HAP-1 (cell line): ENCODE results near the gene PHF12.
A peak's percentile ranks its signal among the peaks of the same experiment; 100 is the strongest.

ENCODE experiments used
- DNase-seq, 2 experiments: peaks; one replicate each; pipeline ENCODE4 v3.0.0-alpha.2; 2016 to 2020; ENCODE audit warnings: low spot score in 2 of 2
- H3K27me3 ChIP-seq: fragments of 250-450 bp; sonication (Bioruptor Pico); 2 replicates; pipeline ENCODE4 v1.5.1; 2020; ENCODE audit warnings: low read depth, mild to moderate bottlenecking, moderate library complexity
- H3K36me3 ChIP-seq: fragments of 250-450 bp; sonication (Bioruptor Pico); replicated peaks from 2 replicates; pipeline ENCODE4 v1.5.1; 2020; ENCODE audit warnings: mild to moderate bottlenecking
- H3K4me1 ChIP-seq: fragments of 250-450 bp; sonication (Bioruptor Pico); 2 replicates; pipeline ENCODE4 v1.5.1; 2020; ENCODE audit warnings: mild to moderate bottlenecking
- H3K4me3 ChIP-seq: fragments of 250-450 bp; sonication (Bioruptor Pico); 2 replicates; pipeline ENCODE4 v1.5.1; 2020; ENCODE audit warnings: mild to moderate bottlenecking, moderate library complexity
- H3K9me3 ChIP-seq: fragments of 250-450 bp; sonication (Bioruptor Pico); 2 replicates; pipeline ENCODE4 v1.5.1; 2020; ENCODE audit warnings: mild to moderate bottlenecking, moderate library complexity
- in situ Hi-C: fragments of 300-500 bp; cut with MboI; formaldehyde crosslinking; loops from 3 replicates; pipeline ENCODE4 v1.14.3; 2020; ENCODE audit warnings: low sequenced_read_pairs, inconsistent platforms, mixed read lengths

The PHF12 gene

DNA sequence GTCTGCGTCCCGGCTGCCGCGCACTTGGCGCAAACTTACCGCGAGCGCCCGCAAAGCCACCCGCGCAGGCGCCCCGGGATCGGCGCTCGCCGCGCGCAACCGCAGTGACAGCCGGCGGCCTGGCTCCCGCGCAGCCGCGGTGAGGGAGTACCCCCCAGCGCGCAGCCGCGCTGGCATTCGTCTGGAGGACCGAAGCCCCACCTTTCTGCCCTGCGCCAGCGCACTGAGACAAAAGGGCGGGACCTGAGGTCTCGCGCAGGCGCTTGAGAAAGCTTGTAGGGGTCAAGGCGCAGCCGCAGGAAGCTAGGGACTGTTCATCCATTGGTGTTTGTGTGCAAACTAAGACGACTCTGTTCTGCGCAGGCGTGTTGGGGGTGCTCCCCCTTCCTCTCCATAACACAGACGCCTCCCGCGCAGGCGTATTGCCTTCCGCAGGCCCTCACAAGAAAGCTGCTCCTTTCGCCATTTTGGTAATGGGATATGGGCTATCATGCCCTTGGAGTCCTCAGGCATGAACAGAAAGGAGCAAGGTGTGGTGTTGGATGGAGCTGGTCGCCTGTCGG lies at the start of gene PHF12:
Gene PHF12 (minus strand): TSS at position 91 of the 563 bp plus-strand sequence. CDS start 558 bp downstream, outside the sequence.
- H3K4me3 ChIP-seq: peak within 1 kb of the TSS; percentile 74
- no peaks in the 10 kb centered on the region for H3K9me3 ChIP-seq
- H3K36me3 ChIP-seq: peaks cover 14% of the 10 kb centered on the region
- in situ Hi-C loops: no loop called here
- DNase-seq: peak; percentile 99 to 100
- no peaks in the 10 kb centered on the region for H3K27me3 ChIP-seq
- H3K4me1 ChIP-seq: peaks cover 15% of the 10 kb centered on the region

DNA sequence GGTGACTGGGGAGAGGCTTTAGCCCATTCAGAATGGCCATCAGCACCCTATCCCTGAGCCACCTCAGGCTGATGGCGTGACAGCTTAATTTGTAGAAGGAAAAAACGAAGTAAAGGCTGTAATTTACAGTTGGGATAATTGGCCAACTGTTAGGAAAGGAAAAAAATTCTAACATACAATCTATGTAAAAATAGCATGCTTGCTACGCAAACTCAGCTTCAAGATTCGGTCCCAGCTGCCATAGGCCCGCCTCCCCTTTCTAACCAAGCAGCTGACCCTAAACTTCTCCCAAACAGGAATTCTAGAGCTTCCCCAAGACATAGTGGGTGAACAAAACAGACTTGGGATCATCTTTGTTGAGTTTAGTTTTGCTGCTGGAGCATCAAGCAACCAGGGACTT lies 49.7 kb upstream of the PHF12 start:
- in situ Hi-C loops: no loop called here
- Histone ChIP-seq H3K9me3 (no peaks in the 10 kb centered on the region), H3K36me3 (no peaks in the 10 kb centered on the region), H3K27me3 (peaks cover 46% of the 10 kb centered on the region), H3K4me3 (no peak overlapping the region), H3K4me1 (no peaks in the 10 kb centered on the region)
- DNase-seq: no peak

DNA sequence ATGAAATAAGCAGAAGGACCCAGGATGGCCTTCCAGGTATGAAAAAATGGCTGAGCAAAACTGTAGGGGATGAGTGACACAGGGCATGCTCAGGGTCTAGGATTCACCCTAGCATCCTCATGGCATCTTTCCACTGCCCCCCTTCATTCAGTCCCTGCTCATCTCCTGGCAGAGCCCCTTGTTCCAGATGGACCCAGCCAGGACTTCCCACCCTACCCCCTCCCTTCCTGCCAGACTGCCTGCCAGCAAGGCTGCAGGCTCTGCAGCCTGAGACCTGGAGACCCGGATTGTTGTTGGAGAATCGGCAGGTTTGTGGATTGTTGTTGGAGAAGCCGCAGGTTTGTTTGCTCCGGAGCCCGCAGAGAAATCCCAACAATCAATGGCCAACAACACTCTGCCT lies 47.9 kb upstream of the PHF12 start:
- no peak overlapping the region for H3K4me3 ChIP-seq
- in situ Hi-C loops: no loop called here
- no peaks in the 10 kb centered on the region for H3K9me3 ChIP-seq
- H3K4me1 ChIP-seq: no peaks in the 10 kb centered on the region
- peaks cover 34% of the 10 kb centered on the region for H3K27me3 ChIP-seq
- DNase-seq: no peak
- H3K36me3 ChIP-seq: no peaks in the 10 kb centered on the region

DNA sequence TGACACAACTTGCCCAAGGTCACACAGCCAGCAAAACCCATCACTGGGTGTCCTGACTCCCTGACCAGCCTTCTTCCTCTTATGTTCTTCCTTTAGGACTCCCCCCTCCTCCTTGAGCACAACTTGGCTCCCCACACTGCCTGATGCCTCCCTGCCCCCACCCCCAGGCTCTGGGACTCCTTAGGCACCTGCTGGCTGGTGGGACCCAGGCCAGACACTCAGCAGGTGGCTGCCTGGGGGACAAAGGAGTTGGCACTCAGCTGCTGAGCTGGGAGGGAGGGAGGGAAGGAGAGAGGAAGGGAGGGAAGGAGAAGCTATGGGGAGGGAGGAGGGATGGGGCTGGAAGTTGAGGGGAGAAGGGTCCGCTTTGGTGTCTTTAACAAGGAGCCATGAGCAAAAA lies 46.5 kb upstream of the PHF12 start:
- no peak overlapping the region for H3K4me3 ChIP-seq
- no peak for DNase-seq
- H3K36me3 ChIP-seq: no peaks in the 10 kb centered on the region
- in situ Hi-C loops: no loop called here
- peaks cover 20% of the 10 kb centered on the region for H3K27me3 ChIP-seq
- H3K9me3 ChIP-seq: no peaks in the 10 kb centered on the region
- H3K4me1 ChIP-seq: no peaks in the 10 kb centered on the region

DNA sequence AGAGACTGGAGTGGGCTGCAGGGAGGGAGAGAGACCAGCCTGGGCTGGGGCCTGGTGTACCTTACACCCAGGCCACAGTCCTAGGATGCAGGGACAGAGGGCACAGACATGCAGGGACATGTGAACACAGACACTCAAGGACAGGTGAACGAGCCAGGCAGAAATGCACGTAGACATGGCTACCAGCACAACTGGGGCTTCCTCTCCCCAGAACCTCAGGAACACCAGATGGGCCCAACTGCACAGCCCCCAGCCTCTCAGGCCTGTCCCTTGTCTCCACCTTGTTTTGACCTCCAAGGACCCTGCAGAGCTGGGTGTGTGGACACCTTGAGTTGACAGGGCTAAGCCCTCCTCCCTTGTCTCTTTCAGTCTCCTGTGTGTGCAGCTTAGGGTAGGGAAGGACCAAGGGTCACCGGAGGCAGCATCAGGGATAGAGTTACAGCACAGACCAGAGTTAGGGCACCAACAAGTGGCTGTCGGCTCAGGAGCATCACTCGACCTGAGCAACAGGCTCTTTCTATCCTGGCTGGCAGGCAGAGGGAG lies 45.3 kb upstream of the PHF12 start:
- Histone ChIP-seq H3K9me3 (no peaks in the 10 kb centered on the region), H3K27me3 (peaks cover 10% of the 10 kb centered on the region), H3K36me3 (no peaks in the 10 kb centered on the region), H3K4me1 (no peaks in the 10 kb centered on the region), H3K4me3 (no peak overlapping the region)
- in situ Hi-C loops: no loop called here
- no peak for DNase-seq

DNA sequence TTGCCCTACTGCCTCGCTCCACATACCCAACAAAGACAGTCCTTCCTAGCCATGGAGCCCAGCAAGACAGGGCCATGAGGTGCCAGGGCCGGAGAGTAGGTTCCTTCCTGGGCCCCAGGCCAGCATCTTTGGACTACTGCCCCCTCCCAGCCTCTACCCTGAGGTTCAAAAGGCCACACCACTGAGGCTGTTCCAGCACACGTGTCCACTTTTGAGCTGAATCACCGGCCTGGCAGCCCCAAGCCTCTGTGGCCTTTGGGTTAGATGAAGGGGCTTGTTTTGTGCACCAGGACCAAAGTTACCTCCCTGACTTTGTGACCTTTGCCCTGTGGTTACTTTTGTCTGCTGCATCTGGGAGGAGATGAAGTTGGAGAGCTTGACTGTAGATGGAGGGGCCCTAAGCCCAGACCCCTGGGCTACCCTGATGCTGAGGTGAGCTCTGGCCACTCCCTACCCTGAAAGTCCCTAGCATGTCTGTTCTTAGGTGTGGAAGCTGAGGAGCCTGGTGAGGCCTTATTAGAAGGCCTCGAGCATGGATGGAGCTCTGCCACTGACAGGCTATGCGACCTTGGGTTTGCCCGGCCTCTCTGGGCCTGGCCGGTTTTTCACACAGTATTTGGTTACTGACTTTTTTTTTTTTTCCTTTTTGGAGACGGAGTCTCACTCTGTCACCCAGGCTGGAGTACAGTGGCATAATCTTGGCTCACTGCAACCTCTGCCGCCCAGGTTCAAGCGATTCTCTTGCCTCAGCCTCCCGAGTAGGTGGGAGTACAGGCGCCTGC lies 42.5 kb upstream of the PHF12 start:
- no peak for DNase-seq
- in situ Hi-C loops: no loop called here
- H3K27me3 ChIP-seq: no peaks in the 10 kb centered on the region; the same call in 1 of the 2 replicates
- no peaks in the 10 kb centered on the region for H3K4me1 ChIP-seq
- no peaks in the 10 kb centered on the region for H3K9me3 ChIP-seq
- no peak overlapping the region for H3K4me3 ChIP-seq
- no peaks in the 10 kb centered on the region for H3K36me3 ChIP-seq

DNA sequence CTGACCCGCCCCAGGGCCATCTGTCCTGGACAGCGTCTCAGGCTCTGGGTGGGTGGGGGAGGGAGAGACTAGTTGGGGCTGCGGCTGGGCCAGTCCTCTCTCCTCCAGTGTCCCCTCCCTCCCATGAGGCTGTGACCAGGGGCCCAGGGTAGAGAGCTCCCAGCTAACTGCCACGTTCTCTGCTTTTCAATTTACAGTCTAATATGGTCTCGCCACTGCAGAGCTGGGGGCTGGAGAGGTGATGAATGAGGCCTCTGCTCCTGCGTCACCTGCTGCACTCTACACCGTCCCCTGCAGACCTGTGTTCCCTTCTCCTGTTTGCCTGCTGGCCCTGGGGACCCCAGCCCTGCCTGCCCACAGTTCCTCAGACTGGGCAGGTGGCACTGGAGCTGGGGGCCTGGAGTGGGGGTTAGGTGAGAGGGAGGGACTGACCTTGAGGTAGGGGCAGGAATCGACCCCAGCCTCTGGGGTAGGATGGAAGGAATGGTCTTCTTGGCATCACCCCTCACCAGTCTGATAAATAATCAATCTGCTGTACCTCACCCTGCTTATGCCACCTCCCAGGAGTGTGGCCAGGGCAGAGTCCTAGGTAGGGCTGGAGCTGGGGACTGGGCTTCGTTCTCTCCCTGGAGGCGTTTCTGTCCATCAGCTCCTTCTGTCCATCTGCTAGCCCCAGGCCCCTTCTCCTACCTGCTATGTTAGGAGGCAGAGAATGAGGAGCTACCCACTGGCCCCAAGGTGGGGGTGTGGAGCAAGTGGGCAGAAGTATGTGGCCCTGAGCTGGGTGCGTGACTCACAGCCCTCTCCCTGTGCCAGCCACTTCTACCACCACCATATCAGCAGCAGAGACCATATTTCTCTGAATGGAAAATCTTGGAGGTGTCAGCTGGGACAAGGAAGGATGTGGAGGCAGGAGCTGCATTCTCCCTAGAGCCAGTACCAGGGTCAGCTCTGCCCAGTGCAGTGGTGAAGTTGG lies 41.6 kb upstream of the PHF12 start:
- in situ Hi-C loops: no loop called here
- no peak overlapping the region for H3K4me3 ChIP-seq
- no peaks in the 10 kb centered on the region for H3K4me1 ChIP-seq
- no peaks in the 10 kb centered on the region for H3K36me3 ChIP-seq
- no peaks in the 10 kb centered on the region for H3K27me3 ChIP-seq
- DNase-seq: no peak
- H3K9me3 ChIP-seq: no peaks in the 10 kb centered on the region

DNA sequence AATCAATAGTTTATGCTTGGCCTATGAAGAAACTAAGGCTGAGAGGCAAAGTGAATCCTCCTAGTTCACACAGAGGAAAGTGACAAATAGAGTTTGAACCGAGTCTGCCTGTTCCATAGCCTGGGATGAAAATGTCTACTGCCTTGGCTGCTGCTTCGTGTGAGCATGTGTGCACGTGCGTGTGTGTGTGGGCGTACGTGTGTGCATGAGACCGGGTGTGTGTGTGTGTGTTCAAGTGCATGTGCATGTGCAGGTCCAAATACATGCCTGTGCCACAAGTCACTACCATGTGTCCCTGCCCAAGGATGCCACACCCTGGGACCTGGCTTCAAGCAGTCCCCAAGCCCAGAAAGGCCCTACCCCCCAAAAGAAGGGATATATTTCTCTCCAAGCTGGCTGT lies 40.9 kb upstream of the PHF12 start:
- Histone ChIP-seq H3K4me3 (no peak overlapping the region), H3K27me3 (no peaks in the 10 kb centered on the region), H3K36me3 (no peaks in the 10 kb centered on the region), H3K4me1 (no peaks in the 10 kb centered on the region), H3K9me3 (no peaks in the 10 kb centered on the region)
- in situ Hi-C loops: no loop called here
- no peak for DNase-seq

DNA sequence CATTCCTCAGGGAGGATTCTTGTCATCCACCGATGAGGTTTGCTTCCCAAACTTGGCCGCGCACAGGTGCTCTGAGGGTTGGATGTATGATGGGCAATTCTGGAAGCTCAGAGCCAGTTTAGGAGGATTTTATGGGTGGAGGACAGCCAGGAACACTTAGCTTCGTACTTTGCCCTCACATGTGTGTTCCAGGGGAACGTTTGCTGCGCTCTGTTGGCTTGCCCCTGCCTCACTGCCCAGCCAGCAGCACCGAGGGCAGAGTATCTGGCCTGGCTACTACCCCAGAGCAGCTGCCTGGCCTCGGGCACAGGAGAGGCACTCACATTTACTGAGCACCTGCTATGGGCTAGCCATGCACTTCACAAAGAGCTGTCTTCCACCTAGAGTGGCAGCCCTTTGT lies 40.5 kb upstream of the PHF12 start:
- Histone ChIP-seq H3K27me3 (no peaks in the 10 kb centered on the region), H3K9me3 (no peaks in the 10 kb centered on the region), H3K4me1 (no peaks in the 10 kb centered on the region), H3K4me3 (no peak overlapping the region), H3K36me3 (no peaks in the 10 kb centered on the region)
- no peak for DNase-seq
- in situ Hi-C loops: no loop called here

DNA sequence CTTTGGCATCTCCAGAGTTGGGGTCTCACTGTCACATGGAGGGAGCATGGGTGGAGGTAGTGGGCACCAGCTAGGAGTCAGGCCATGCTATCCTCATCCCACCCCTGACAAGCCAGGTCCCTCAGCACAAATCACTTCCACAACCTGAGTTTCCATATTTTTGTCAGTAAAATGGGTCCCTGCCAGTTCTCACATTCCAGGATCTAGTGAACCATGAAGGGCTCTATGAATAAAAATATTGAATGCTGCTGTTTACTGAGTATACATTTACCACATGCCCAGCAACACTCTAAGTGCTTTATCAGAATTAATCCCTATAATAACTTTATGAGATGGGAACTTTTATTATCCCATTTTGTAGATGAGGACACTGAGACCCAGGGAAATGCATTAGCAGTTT lies 37.7 kb upstream of the PHF12 start:
- H3K4me1 ChIP-seq: no peaks in the 10 kb centered on the region
- no peak for DNase-seq
- no peaks in the 10 kb centered on the region for H3K36me3 ChIP-seq
- no peaks in the 10 kb centered on the region for H3K27me3 ChIP-seq
- no peaks in the 10 kb centered on the region for H3K9me3 ChIP-seq
- H3K4me3 ChIP-seq: no peak overlapping the region
- in situ Hi-C loops: no loop called here

DNA sequence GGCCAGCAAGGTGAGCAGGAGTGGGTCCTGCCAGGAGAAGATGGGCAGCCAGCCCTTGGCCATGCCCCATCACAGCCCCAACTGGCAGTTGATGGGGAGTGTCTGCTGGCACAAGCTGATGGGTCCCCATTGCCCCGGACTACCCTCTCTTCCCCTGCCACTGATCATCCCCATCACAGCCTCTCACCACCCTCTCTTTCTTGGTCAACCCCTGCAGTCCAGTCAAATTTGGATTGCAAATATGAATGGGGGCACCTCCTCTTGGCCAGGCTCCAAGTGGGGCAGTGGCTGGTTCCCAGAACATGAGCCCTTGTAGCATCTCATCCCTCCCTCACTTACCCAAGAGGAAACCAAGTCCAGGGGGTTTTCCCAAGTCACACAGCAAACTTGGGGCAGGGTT lies 37.2 kb upstream of the PHF12 start:
- Histone ChIP-seq H3K27me3 (peaks cover under 1% of the 10 kb centered on the region; the same call in 1 of the 2 replicates), H3K4me3 (no peak overlapping the region), H3K36me3 (no peaks in the 10 kb centered on the region), H3K4me1 (no peaks in the 10 kb centered on the region), H3K9me3 (no peaks in the 10 kb centered on the region)
- in situ Hi-C loops: no loop called here
- no peak for DNase-seq

DNA sequence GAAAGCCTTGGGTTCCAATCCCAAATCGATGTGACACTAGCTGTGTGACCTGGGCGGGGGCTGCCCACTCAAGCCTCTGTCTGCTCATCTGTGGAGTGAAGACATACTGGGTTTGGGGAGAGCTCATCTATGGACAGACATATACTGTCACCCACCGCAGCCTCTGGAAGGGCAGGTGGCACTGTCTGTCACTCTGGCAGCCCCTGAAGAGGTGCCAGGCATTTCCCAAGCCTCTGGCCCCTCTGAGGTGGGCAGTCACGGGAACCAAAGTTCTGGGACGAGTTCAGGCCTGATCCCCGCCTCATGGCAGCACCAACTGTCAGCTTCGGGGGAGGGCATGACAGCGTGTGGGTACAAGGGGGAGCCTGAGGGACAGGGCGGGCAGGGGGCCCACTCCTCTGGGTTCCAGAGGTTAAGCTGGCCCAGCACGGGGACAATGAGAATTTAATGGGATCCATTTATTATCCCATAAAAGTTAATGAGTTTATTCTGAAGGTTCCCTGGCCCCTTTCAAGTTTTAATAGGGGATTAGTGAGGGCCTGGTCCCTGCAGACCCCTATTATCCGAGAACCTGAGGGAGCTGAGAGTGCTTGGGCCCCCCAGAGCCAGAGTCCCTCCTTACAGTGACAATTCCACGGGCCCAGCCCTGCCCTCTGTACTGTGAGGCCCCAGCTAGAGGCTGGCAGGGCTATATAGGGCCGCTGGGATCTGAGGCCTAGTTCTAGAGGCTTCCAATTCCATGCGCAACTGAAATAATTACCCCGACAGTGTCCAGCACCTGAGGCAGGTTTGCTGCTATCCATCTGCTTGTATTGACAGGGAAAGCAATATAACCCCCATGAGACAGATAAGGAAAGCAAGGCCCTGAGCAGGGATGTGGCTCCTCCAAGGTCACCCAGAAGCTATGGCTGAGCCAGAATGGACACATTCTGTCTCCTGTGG lies 35.7 kb upstream of the PHF12 start:
- Histone ChIP-seq H3K4me1 (no peaks in the 10 kb centered on the region), H3K27me3 (peaks cover 12% of the 10 kb centered on the region)
- in situ Hi-C loops: no loop called here

More for the DNA sequence above, 35.7 kb upstream of the PHF12 start:
- no peak for DNase-seq
- Histone ChIP-seq H3K4me3 (no peak overlapping the region), H3K36me3 (no peaks in the 10 kb centered on the region), H3K9me3 (no peaks in the 10 kb centered on the region)
